ENCODE data around the gene FOXP1.

FOXP1 gene

DNA sequence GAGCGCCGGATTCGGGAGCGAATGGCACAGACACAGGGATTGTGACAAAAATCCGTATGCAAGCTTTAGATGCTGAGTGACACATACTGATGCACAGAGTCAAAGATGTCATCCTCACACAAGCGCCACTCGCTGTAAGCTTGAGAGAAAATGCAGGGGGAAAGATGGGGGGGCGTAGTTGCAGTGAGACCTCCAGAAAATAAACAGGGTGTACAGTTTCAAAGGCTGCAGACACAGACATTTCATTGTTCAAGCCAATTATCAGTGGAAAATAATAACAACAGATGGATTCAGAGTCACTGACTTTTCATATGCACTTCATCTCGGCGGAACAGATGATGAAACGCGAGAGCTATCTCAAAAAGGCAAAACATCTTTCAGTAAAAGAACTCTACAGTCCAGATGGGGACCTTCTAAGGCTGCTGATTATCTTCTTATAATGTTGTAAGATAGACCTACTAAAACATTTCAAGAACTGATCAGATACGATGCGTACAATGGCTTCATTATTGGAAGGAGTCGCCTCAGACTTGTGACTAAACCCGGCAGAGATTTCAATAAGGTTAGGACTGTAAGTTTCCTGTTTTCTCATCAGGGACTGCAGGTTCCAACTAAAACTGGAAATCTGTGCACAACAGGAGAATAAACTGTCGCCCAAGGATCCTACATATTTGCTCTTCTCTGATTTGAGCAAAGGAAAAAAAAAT lies 275.4 kb downstream of the FOXP1 start:
- no peak for DNase-seq (ENCODE audit: low read depth)

DNA sequence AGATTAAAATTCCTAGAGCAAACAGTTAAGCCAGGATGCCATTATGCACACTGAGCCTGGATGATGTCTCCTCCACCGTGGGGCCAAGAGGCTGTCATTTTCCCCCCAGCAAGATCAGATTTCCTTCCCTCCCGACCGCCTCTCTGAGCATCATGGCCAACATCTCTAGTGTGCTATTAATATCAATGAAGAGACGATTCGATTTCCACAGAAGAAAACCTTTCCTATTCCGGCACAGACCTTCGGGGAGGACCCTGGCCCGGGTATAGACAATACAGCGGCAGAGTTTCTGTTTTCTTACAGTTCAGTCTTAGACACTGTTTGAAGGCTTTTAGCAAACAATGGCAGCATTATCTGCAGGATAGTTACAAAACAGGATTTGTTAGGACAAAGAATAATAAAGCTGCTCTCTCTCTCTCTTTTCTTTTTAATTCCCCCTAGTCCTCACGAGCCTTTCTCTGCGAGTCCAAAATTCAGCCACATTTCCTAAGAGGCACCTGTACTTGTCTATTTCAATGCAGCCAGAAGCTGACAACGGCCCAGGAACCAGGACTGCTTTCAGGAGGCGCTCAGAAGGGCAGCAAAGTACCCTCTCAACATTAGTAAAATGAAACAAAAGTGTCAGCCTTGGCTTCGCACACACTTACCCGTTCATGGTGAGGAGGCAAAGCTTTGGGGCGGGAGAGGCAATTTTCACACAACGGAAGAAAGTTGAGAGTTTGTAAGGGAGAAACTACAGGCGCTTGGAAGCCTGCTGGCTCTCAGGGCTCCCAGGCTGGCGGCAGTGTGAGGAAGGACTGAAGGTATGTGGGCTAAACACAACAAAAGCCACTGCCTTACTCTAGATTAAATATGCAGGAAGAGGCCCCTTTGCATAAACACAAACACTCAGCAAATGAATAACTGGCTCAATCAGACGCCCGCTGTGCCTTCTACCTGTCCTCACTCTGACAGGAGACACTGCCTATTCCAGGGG lies 278.0 kb downstream of the FOXP1 start:
- DNase-seq (ENCODE audit: low read depth) = no peak

GRCh38 chr3:71304684-71305083 lies 278.8 kb downstream of the FOXP1 start:
- DNase-seq (ENCODE audit: low read depth) = no peak

GRCh38 chr3:71304247-71304646 lies 279.3 kb downstream of the FOXP1 start:
- DNase-seq (ENCODE audit: low read depth) = no peak

- no peak for DNase-seq (ENCODE audit: low read depth)
Measured at GRCh38 chr3:71303627-71304200, 279.8 kb downstream of the FOXP1 start.

DNA sequence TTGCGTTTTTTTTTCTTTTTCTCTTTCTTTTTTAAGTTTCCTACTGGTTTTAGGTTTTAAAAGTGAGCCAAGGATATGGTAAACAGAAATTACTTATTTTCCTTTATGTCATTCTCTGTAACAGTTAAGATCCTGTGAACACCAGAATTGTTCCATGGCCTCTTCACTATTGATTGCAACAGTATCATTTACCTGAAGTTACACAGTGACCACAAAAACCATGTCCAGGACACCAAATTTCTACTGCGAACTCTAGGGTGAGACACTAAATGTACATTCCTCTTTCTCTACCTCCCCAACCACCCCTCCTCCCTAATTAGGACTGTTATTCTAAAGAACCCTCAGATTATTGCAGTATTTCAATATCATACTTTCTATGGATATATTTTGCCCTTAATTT lies 280.9 kb downstream of the FOXP1 start:
- no peak for DNase-seq (ENCODE audit: low read depth)

DNA sequence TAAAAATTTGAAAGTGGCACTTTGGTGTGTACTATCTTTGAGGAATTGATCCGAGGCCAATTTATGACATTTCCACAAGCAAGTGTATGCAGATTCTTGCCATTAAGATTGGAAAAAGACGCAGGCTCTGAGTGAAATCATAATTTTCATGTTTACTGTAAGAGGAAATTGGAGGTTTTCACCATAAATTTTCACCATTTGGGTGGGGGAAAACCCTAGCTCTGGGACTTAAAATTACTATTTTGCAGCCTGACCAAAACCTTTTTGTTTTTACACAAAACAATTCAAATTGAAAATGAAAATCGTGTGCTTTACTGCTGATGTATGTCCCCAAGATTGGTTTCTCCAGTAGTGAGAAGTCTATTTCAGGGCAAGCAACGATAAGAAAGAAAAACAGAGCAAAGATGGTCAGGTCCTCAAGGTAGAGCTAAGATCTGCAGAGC lies 282.6 kb downstream of the FOXP1 start:
- DNase-seq (ENCODE audit: low read depth) = no peak

GRCh38 chr3:71299160-71299559 lies 284.4 kb downstream of the FOXP1 start:
- no peak for DNase-seq (ENCODE audit: low read depth)

GRCh38 chr3:71294919-71295318 lies 288.6 kb downstream of the FOXP1 start:
- DNase-seq (ENCODE audit: low read depth) = no peak

DNA sequence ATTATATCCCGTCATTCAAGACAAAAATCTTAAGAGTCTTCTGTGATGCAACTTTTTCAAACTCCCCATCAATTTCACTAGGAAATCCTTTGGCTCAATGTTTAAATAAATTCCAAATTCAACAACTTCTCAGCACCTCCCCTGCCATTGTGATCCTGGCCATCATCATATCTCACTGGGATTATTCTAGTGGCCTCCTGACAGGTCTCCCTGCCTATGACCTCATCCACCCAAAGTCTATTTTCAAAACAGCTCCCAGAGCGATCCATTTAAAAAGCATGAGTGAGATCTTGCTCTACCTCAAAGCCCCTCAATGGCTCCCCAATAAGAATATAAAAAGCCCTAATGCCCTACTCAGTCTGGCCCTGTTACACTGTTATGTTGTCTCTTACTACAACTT lies 293.2 kb downstream of the FOXP1 start:
- no peak for DNase-seq (ENCODE audit: low read depth)

GRCh38 chr3:71288269-71288930 lies 295.1 kb downstream of the FOXP1 start:
- DNase-seq (ENCODE audit: low read depth) = no peak

DNA sequence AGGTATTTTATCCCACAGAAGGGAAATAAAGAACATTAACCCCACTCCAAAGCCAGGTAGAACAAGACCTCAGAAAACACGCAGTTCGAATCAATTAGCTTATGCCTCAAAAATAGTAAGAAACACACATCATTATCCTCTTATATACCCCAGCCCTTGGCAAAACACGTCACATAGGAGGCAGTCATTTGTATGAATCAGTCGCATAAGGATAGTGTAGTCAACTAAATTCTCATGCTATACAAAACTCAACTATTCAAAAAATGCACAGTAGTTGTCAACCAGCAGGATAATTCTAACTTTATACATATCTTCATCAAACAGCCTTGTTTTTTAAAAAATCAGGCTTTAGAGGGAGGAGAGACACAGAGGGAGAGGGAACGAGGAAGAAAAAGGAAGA lies 298.4 kb downstream of the FOXP1 start:
- DNase-seq (ENCODE audit: low read depth) = no peak

DNA sequence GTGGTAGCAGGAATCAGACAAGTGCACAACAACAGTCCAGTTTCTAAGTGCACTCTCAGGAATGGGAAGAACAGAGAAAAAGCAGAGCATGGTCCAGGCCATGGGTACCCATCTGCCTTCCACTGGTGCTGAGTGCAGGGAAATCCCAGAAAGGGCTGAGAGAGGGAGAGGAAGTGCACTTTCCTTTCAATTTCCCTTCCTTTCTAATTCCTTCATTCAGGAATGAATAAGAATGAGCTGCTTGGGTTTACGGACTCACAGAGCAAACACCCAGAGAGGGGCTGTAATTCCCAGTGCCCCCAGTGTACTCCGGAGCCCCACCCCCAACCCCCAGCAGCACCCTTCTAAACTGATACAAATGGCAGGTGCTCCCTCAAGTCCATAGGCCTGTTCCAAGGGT lies 300.6 kb downstream of the FOXP1 start:
- no peak for DNase-seq (ENCODE audit: low read depth)

DNA sequence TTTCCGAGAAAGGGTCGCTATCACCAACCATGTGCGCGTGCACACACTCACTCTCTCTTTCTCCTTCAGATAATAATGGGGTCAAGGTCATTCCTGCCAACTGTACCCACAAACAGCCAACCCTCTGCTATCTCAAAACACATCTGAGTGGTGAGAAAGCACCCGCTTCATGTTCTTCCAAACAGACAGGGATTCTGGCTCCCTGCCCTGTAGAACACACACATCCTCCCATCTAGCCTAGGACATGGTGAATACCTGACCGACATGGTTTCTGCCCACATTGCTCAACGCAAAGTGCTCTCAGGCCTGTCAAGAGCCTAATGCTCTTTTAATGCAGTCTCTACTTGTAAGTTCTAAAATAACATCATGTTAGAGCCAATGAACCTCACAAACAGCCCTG lies 302.2 kb downstream of the FOXP1 start:
- no peak for DNase-seq (ENCODE audit: low read depth)

- DNase-seq (ENCODE audit: low read depth) = no peak
Measured at GRCh38 chr3:71277341-71277740, 306.2 kb downstream of the FOXP1 start.

DNA sequence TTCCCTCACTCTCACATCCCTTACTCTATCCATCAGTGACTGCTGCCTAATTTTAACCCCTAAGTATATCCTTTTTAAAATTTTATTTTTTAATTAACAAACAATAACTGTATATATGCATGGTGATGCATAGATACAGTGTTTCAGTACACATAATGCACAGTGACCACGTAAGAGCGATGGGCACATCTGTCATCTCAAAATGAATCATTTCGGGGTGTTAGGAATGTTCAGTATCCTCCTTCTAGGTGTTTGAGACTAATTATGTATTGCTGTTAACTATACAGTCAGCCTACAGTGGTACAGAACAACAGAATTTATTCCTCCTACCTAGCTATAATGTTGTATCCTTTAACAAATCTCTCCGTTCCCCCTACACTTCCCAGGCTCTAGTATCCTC lies 307.0 kb downstream of the FOXP1 start:
- DNase-seq (ENCODE audit: low read depth) = no peak

DNA sequence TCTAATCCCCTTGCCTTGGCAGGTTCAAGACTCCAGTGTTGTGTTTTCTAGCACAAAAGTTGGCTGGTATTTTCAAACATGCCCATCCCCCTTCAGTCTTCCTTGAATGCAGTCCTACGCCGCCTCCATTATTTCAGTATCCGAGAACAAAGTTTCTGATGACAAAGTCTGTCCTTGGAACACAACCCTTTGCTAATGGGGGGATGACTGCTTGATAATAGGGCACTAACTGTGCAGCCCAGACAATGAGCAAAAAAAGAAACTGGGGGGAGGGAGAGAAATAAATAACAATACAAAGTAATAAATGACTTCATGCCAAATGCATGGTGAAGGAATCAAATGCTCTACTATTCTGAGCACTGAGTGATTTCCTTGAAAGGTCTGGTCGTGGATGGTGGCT lies 310.1 kb downstream of the FOXP1 start:
- no peak for DNase-seq (ENCODE audit: low read depth)

DNA sequence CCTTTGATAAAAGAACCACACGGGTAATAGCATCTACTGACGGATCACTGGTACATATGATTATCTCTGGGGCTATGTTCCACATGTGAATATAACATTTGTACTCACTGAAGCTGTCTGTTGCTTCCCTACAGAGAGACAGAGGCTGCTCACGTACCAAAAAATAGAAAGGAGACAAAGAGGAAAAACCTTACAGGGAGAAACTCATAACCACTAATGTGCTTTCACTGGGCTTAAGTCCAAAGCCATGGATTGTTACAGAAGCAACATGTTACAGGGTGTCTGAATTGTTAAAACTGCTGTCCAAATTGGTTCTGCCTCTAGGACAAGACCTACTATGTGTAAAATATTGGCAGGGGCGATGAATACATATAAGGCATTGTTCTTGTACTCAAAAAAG lies 311.9 kb downstream of the FOXP1 start:
- no peak for DNase-seq (ENCODE audit: low read depth)

DNA sequence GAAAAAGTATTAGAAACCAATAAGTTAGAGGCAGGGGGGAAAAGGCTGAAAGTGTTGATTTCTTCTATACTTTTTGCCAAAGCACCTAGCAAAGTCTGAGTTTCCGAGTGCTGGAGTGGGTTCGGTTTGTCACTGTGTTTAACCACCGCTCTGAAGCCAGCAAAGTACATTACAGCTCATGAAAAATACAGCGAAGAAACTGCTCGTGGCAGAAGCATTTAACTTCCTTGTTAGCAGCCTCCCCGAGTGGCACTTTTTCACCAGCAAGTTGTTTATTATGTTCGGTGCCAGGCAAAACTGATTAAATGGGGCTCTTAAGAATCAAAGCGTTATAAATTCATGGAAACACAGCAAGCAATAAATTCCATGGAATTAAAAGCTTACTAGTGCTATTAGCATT lies 313.6 kb downstream of the FOXP1 start:
- no peak for DNase-seq (ENCODE audit: low read depth)

GRCh38 chr3:71268462-71268999 lies 315.0 kb downstream of the FOXP1 start:
- no peak for DNase-seq (ENCODE audit: low read depth)

DNA sequence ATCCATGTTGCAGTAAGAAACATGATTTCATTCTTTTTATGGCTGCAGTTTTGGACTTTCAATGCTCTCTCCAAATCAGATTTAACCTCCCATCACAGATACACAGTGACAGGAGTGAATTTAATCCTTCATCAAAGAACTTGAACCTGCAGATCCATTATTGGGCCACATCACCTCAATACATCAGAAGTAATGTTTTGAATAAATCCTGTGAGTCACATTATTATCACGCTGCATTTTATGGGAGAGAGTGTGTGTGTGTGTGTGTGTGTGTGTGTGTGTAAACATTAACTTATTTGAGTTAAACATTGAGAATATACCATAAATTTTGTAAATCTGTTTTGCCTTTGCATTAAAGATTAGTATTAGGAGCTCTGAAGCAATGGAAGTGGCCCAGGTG lies 316.7 kb downstream of the FOXP1 start:
- DNase-seq (ENCODE audit: low read depth) = no peak

GRCh38 chr3:71265365-71265915 lies 318.1 kb downstream of the FOXP1 start:
- no peak for DNase-seq (ENCODE audit: low read depth)

Data from stimulated activated CD8-positive, alpha-beta memory T cell treated with anti-CD3 and anti-CD28 coated beads, Interleukin-4, amount 100 ng/mL, for 24 hours (primary cell).